Breast epithelium (tissue), 3 donors: ENCODE data around the gene DACH2.

ENCODE experiments used
- CTCF ChIP-seq, 3 donors: fragments of 450-650 bp; IDR thresholded peaks; one replicate each; pipeline ENCODE4 v1.5.1; 2016 to 2017; ENCODE audit warnings: antibody characterized with exemption in 3 of 3, mild to moderate bottlenecking in 3 of 3, moderate library complexity in 3 of 3
- POLR2A ChIP-seq: fragments of 450-650 bp; IDR thresholded peaks from one replicate; pipeline ENCODE4 v1.6.1; 2016; ENCODE audit warnings: antibody characterized with exemption, mild to moderate bottlenecking, moderate library complexity
- POLR2AphosphoS5 ChIP-seq, 3 donors: sonication (generic); formaldehyde crosslinking; IDR thresholded peaks; one replicate each; pipeline ENCODE4 v1.6.1; 2017; ENCODE audit warnings: antibody characterized with exemption in 3 of 3

DNA sequence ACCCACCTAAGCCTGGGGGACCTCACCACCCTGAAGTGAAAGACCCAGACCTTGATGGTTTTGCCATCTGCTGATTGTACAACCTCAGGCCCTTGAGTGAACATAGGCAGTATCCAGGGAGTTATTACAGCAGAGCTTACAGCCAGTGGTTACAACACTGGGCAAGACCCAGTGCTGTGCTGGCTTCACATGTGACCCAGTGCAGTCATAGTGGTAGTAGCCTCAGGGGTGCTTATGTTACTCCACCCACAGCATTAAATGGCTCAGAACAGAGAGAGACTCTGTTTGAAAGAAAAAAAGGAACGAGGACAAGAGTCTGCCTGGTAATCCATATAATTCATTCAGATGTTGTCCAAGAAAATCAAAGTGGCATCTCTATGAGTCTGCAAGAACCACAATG lies 45.2 kb upstream of the DACH2 start:
- TF ChIP-seq CTCF (IDR thresholded peaks at IDR 0.05), result no peak
- no peak for TF ChIP-seq POLR2AphosphoS5 (IDR thresholded peaks at IDR 0.05)
- TF ChIP-seq POLR2A, result no peak
